ENCODE results near the gene RPS13. TPM values are rescaled to one million over a fixed set of nuclear protein-coding genes. Genes with fewer than 3 reads are reported as not detected.
"Not testable (repeated sequence)": the region's sequence is repeated elsewhere in the genome, so short reads cannot be mapped to it uniquely, and the experiment has no call there.

Gene RPS13
- total RNA-seq, 4 donors from 2014 or later = 1,348 to 1,884 (median 1,779) TPM

DNA sequence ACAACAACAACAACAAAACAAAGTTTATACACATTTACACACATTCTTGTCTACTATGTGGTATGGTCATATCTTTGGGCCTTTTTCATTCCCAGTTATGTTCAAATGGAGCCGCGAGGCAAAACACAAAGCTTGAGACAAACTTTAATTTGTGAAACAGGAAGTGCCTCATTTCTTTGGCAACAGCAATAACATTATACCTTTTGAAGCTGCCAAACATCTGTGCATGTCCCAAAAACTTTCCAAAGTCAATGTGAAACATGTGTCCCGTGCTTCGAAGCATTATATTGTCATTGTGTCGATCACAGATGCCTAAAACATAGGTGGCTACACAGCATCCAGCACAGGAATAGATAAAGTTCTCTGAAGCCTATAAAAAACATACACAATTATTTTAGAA, 25.0 kb upstream of the RPS13 start:
- TF ChIP-seq, protein P1, sequence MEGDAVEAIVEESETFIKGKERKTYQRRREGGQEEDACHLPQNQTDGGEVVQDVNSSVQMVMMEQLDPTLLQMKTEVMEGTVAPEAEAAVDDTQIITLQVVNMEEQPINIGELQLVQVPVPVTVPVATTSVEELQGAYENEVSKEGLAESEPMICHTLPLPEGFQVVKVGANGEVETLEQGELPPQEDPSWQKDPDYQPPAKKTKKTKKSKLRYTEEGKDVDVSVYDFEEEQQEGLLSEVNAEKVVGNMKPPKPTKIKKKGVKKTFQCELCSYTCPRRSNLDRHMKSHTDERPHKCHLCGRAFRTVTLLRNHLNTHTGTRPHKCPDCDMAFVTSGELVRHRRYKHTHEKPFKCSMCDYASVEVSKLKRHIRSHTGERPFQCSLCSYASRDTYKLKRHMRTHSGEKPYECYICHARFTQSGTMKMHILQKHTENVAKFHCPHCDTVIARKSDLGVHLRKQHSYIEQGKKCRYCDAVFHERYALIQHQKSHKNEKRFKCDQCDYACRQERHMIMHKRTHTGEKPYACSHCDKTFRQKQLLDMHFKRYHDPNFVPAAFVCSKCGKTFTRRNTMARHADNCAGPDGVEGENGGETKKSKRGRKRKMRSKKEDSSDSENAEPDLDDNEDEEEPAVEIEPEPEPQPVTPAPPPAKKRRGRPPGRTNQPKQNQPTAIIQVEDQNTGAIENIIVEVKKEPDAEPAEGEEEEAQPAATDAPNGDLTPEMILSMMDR (IDR thresholded peaks at IDR 0.05) = no peak
- no peak for TF ChIP-seq POLR2A (IDR thresholded peaks at IDR 0.05)
- H3K4me3 ChIP-seq (ENCODE audit: low read depth, poor library complexity, severe bottlenecking) = no peak overlapping the region
- no peak for DNase-seq (ENCODE audit: low spot score in 2 of 2)
- WGBS, 2 donors = 58 to 61% methylated on average over 5 of the region's 5 CpGs
- intact Hi-C loops (cut with DNase I; ENCODE audit: low total_unique reads) = no loop called here

DNA sequence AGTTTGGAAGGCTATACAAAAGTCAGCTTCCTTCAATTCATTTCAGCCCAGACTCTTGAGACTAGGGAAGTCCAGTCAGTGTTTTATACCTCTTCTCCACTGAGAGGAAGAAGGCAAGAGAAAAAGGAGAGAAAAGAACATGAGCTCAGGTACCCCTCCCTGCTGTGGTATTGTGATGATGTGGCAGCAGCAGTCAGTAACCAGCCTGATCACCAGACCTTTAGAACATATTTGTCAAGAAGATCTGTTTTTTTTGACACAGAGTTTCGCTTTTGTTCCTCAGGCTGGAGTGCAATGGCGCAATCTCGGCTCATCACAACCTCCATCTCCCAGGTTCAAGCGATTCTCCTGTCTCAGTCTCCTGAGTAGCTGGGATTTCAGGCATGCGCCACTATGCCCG, 21.2 kb upstream of the RPS13 start:
- H3K4me3 ChIP-seq (ENCODE audit: low read depth, poor library complexity, severe bottlenecking) = no peak overlapping the region
- 89 to 98% methylated on average over 6 of the region's 6 CpGs for WGBS, 2 donors
- DNase-seq (ENCODE audit: low spot score in 2 of 2) = no peak
- no peak for TF ChIP-seq POLR2A (IDR thresholded peaks at IDR 0.05)
- TF ChIP-seq, protein P1 (IDR thresholded peaks at IDR 0.05) = no peak
- intact Hi-C loops (cut with DNase I; ENCODE audit: low total_unique reads) = no loop called here

DNA sequence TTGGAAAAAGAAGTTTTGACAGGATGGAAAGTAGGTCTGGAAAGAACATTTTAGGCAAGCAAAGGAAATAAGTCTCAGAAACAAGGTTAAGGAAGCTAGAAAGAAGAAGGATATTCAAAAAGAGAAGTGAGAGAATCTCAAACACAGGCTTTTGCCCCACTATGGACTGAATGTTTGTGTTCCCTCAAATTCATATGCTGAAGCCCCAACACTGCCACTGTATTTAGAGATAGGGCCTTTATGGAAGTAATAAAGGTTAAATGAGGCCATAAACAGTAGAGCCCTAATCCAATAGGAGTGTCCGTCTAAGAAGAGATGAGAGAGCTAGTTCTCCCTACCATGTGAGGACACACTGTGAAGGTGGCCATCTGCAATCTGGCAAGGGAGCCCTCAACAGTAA, 20.6 kb upstream of the RPS13 start:
- intact Hi-C loops (cut with DNase I; ENCODE audit: low total_unique reads) = no loop called here
- TF ChIP-seq, protein P1 (IDR thresholded peaks at IDR 0.05) = no peak
- no peak for TF ChIP-seq POLR2A (IDR thresholded peaks at IDR 0.05)
- WGBS, 2 donors = 72 to 91% methylated on average over 1 of the region's 1 CpG
- DNase-seq (ENCODE audit: low spot score in 2 of 2) = no peak
- H3K4me3 ChIP-seq (ENCODE audit: low read depth, poor library complexity, severe bottlenecking) = no peak overlapping the region

DNA sequence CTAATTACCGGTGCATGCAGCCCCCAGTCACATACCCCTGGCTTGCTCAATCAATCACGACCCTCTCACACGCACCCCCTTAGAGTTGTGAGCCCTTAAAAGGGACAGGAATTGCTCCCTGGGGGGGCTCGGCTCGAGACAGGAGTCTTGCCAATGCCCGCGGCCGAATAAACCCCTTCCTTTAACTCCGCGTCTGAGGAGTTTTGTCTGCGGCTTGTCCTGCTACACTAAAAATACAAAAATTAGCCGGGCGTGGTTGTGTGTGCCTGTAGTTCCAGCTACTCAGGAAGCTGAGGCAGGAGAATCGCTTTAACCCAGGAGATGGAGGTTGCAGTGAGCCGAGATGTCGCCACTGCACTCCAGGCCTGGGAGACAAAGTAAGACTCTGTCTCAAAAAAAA, 8.5 kb upstream of the RPS13 start:
- DNase-seq (ENCODE audit: low spot score in 2 of 2); H3K4me3 ChIP-seq (ENCODE audit: low read depth, poor library complexity, severe bottlenecking); intact Hi-C loops (cut with DNase I; ENCODE audit: low total_unique reads): not testable (repeated sequence)
- 70 to 87% methylated on average over 16 of the region's 16 CpGs for WGBS, 2 donors

DNA sequence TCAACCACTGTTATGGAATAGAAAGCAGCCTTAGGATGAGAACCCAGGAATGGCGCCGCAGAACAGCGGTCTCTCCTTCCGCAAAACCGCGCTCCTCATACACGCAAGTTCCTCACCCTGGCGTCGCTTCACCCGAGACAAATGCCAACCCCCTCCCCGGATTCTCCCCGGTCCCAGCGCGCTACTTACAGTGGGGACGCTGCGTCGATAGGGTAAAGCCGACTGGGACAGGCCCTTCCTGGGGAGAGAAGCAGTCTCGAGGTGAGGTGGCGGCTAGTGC, 287 bp downstream of the RPS13 start:
- 0 to 1% methylated on average over 18 to 19 of the region's 20 CpGs for WGBS, 2 donors
- intact Hi-C loops (cut with DNase I; ENCODE audit: low total_unique reads) = no loop called here
- peak overlapping the region; percentile 82 for H3K4me3 ChIP-seq (ENCODE audit: low read depth, poor library complexity, severe bottlenecking)
- DNase-seq (ENCODE audit: low spot score in 2 of 2) = no peak
- no peak for TF ChIP-seq POLR2A (IDR thresholded peaks at IDR 0.05)
- TF ChIP-seq, protein P1 (IDR thresholded peaks at IDR 0.05) = no peak

DNA sequence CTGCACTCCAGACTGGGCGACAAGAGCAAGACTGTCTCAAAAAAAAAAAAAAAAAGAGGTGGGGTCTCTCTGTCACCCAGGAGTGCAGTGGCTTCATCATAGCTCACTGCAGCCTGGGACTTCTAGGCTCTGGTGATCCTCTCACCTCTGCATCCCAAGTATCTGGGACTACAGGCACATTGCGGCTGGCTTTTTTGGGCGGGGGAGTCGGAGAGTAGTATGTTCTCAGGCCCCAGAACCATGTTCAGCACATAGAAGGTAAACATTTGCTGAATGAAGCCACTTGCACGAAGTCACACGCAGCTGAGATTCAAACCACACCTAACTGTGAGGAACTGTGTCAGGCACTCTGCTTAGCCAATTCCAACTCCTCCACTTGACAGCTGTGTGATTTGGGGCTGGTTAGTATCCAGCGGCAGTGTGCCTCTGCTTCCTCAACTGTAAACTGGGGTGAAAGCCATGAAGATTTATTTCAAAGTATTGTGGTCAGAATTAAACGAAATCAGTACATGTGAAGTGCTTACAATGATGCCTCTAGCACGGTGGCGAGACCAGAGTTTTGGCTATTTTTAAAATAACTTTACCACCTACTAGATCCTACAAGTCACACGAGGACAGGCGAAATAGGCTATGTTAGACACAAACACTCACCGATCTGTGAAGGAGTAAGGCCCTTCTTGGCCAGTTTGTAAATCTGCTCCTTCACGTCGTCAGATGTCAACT, 789 bp downstream of the RPS13 start:
- no peak for TF ChIP-seq POLR2A (IDR thresholded peaks at IDR 0.05)
- TF ChIP-seq, protein P1 (IDR thresholded peaks at IDR 0.05) = no peak
- H3K4me3 ChIP-seq (ENCODE audit: low read depth, poor library complexity, severe bottlenecking) = peak overlapping the region; percentile 82
- DNase-seq (ENCODE audit: low spot score in 2 of 2) = no peak
- 20 to 25% methylated on average over 13 to 15 of the region's 15 CpGs for WGBS, 2 donors
- intact Hi-C loops (cut with DNase I; ENCODE audit: low total_unique reads) = no loop called here

Data from lower leg skin (tissue), 4 donors.